Measurements from ENCODE around the gene TMC5.
"Not testable (repeated sequence)": the region's sequence is repeated elsewhere in the genome, so short reads cannot be mapped to it uniquely, and the experiment has no call there.

Gene TMC5, protein sequence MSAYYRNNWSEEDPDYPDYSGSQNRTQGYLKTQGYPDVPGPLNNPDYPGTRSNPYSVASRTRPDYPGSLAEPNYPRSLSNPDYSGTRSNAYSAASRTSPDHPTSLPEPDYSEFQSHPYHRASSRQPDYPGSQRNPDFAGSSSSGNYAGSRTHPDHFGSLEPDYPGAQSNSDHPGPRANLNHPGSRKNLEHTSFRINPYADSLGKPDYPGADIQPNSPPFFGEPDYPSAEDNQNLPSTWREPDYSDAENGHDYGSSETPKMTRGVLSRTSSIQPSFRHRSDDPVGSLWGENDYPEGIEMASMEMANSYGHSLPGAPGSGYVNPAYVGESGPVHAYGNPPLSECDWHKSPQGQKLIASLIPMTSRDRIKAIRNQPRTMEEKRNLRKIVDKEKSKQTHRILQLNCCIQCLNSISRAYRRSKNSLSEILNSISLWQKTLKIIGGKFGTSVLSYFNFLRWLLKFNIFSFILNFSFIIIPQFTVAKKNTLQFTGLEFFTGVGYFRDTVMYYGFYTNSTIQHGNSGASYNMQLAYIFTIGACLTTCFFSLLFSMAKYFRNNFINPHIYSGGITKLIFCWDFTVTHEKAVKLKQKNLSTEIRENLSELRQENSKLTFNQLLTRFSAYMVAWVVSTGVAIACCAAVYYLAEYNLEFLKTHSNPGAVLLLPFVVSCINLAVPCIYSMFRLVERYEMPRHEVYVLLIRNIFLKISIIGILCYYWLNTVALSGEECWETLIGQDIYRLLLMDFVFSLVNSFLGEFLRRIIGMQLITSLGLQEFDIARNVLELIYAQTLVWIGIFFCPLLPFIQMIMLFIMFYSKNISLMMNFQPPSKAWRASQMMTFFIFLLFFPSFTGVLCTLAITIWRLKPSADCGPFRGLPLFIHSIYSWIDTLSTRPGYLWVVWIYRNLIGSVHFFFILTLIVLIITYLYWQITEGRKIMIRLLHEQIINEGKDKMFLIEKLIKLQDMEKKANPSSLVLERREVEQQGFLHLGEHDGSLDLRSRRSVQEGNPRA

DNA sequence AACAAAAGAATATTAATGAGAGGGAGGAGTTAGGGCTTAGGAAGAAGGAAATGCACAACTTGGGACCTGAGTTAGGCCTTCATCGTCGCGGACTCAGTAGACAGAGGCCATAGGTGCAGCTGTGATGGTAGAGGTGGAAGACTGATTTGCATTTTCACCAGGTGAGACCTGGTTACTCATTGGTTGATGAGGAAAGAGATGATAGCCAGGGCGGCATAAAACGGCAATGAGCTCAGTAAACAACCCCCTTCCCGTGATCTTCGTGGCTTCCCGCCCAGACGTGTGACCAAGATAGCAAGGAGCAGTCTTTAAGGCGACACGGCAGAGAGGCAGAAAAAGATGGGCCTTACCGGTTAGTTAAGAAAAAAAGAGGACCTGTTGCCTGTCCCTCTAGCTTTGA lies at the start of gene TMC5:
Gene TMC5 (plus strand): TSS at position 244 of the 400 bp plus-strand sequence. CDS start 22,156 bp downstream, outside the sequence.
- no peak for DNase-seq (ENCODE audit: low read depth)
- TF ChIP-seq, protein P1, sequence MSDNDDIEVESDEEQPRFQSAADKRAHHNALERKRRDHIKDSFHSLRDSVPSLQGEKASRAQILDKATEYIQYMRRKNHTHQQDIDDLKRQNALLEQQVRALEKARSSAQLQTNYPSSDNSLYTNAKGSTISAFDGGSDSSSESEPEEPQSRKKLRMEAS (IDR thresholded peaks at IDR 0.05; ENCODE audit: low read depth, low read length) = no peak
- TF ChIP-seq MYC (IDR thresholded peaks at IDR 0.05; ENCODE audit: low read depth, low read length) (no peak), POLR2A (IDR thresholded peaks at IDR 0.05; ENCODE audit: extremely low read depth, insufficient read length) (no peak)
- TF ChIP-seq, protein P2, sequence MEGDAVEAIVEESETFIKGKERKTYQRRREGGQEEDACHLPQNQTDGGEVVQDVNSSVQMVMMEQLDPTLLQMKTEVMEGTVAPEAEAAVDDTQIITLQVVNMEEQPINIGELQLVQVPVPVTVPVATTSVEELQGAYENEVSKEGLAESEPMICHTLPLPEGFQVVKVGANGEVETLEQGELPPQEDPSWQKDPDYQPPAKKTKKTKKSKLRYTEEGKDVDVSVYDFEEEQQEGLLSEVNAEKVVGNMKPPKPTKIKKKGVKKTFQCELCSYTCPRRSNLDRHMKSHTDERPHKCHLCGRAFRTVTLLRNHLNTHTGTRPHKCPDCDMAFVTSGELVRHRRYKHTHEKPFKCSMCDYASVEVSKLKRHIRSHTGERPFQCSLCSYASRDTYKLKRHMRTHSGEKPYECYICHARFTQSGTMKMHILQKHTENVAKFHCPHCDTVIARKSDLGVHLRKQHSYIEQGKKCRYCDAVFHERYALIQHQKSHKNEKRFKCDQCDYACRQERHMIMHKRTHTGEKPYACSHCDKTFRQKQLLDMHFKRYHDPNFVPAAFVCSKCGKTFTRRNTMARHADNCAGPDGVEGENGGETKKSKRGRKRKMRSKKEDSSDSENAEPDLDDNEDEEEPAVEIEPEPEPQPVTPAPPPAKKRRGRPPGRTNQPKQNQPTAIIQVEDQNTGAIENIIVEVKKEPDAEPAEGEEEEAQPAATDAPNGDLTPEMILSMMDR (IDR thresholded peaks at IDR 0.05; ENCODE audit: low read depth, low read length) = no peak
- no peak within 1 kb of the TSS for H3K4me3 ChIP-seq (ENCODE audit: low read depth, low read length)

DNA sequence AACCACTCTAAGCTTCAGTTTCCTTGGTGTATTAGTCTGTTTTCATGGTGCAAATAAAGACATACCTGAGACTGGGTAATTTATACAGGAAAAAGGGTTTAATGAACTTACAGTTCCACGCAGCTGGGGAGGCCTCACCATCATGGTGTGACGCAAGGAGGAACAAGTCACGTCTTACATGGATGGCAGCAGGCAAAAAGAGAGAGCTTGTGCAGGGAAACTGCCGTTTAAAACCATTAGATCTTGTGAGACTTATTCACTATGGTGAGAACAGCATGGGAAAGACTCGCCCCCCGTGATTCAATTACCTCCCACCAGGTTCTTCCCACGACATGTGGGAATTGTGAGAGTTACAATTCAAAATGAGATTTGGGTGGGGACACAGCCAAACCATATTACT lies 45.1 kb upstream of the TMC5 start:
- DNase-seq (ENCODE audit: low read depth); H3K4me3 ChIP-seq (ENCODE audit: low read depth, low read length): not testable (repeated sequence)

DNA sequence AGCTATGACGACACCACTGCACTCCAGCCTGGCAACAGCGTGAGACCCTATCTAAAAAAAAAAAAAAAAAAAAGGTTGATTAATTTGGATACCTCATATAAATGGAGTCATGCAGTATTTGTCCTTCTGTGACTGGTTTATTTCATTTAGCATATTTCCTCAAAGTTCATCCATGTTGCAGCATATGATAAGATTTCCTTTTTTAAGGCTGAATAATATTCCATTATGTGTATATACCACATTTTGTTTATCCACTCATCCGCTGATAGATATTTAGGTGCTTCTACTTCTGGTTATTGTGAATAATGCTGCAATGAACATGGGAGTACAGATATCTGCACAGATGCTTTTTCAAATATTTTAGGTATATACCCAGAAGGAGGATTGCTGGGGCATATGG lies 43.3 kb upstream of the TMC5 start:
- TF ChIP-seq, protein P1 (IDR thresholded peaks at IDR 0.05; ENCODE audit: low read depth, low read length) = no peak
- TF ChIP-seq MYC (IDR thresholded peaks at IDR 0.05; ENCODE audit: low read depth, low read length) (no peak), POLR2A (IDR thresholded peaks at IDR 0.05; ENCODE audit: extremely low read depth, insufficient read length) (no peak)
- TF ChIP-seq, protein P2 (IDR thresholded peaks at IDR 0.05; ENCODE audit: low read depth, low read length) = no peak
- H3K4me3 ChIP-seq (ENCODE audit: low read depth, low read length) = no peak overlapping the region
- DNase-seq (ENCODE audit: low read depth) = no peak

DNA sequence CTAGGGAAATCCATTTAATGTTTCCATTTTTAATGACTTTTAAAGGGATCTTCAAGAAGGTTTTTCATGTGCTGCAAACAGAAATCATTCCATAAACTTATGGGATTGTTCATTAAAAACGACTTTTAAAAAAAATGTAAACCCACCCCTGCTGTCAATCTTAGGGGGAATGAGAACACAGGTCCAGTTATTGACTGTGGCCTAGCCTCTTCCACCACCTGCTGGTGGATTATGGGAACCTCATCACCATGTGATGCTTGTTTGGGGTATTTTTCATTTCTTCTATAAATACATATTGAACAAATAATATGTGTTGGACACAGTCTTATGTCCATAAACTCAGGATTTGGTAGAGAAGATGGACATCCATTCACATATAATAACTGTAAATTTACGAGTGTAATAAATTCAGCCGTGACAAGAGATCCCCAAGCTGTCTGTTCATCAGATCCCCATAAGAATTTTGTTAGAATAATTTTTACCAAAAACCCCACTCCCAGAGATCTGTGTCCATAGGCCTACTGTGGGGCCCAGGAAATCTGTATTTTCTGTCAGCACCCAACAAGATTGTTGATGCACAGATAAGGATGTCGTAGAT lies 42.0 kb upstream of the TMC5 start:
- peak; percentile 57 for DNase-seq (ENCODE audit: low read depth)
- TF ChIP-seq POLR2A (IDR thresholded peaks at IDR 0.05; ENCODE audit: extremely low read depth, insufficient read length) = no peak
- TF ChIP-seq MYC (IDR thresholded peaks at IDR 0.05; ENCODE audit: low read depth, low read length) = no peak
- TF ChIP-seq, protein P1 (IDR thresholded peaks at IDR 0.05; ENCODE audit: low read depth, low read length) = peak; percentile 53
- TF ChIP-seq, protein P2 (IDR thresholded peaks at IDR 0.05; ENCODE audit: low read depth, low read length) = peak; percentile 62
- no peak overlapping the region for H3K4me3 ChIP-seq (ENCODE audit: low read depth, low read length)

DNA sequence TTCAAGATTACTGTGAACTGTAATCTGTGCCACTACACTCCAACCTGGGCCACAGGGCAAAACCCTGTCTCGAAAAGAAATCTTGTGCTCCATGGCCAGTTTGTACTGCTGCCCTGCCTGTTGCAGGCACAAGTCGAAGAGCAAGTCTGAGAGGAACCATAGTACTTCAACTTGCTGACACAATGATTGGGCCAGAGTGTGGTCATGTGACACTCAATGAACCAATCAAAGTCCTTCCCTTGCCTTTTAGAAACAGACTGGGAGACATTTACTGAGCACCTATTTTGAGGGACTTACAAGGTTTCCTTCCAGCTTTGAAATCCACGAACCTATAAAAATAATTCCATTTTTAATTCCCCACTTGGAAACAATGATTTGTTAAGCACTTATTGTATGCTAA lies 39.8 kb upstream of the TMC5 start:
- no peak overlapping the region for H3K4me3 ChIP-seq (ENCODE audit: low read depth, low read length)
- DNase-seq (ENCODE audit: low read depth) = peak; percentile 18
- TF ChIP-seq, protein P1 (IDR thresholded peaks at IDR 0.05; ENCODE audit: low read depth, low read length) = no peak
- TF ChIP-seq MYC (IDR thresholded peaks at IDR 0.05; ENCODE audit: low read depth, low read length) (no peak), POLR2A (IDR thresholded peaks at IDR 0.05; ENCODE audit: extremely low read depth, insufficient read length) (no peak)
- TF ChIP-seq, protein P2 (IDR thresholded peaks at IDR 0.05; ENCODE audit: low read depth, low read length) = no peak

All from NB4 (cell line).